IPS DF 4.7 (cell line): ENCODE results near the gene DNASE1.
"Not testable (repeated sequence)": the region's sequence is repeated elsewhere in the genome, so short reads cannot be mapped to it uniquely, and the experiment has no call there.

Source experiments
- DNase-seq: peaks from one replicate; pipeline ENCODE4 v3.0.0-alpha.2; 2013; ENCODE audit warnings: low spot score; ENCODE audit errors: extremely low read depth

The DNASE1 gene

GRCh38 chr16:3654249-3654991 is at the start of gene DNASE1:
DNASE1 (plus strand) TSS chr16:3654691; CDS start chr16:3655374, 683 bp downstream.
- peak; percentile 64 for DNase-seq

- DNase-seq: no peak
Observed at GRCh38 chr16:3606441-3606840, 48.0 kb upstream of the DNASE1 start.

GRCh38 chr16:3607161-3607560 is 47.3 kb upstream of the DNASE1 start:
- no peak for DNase-seq

GRCh38 chr16:3607634-3608033 is 46.9 kb upstream of the DNASE1 start:
- no peak for DNase-seq

GRCh38 chr16:3608069-3608468 is 46.4 kb upstream of the DNASE1 start:
- DNase-seq: no peak

GRCh38 chr16:3608976-3609375 is 45.5 kb upstream of the DNASE1 start:
- DNase-seq: not testable (repeated sequence)

GRCh38 chr16:3609895-3610697 is 44.4 kb upstream of the DNASE1 start:
- DNase-seq: no peak

- no peak for DNase-seq
Observed at GRCh38 chr16:3610698-3611145, 43.8 kb upstream of the DNASE1 start.

- DNase-seq: peak; percentile 44
Observed at GRCh38 chr16:3611146-3611975, 43.1 kb upstream of the DNASE1 start, which contains the start of gene SLX4. SLX4 (minus strand) TSS chr16:3611606; CDS start chr16:3608964, 2,642 bp downstream.

- DNase-seq: no peak
Observed at GRCh38 chr16:3612510-3613466, 41.7 kb upstream of the DNASE1 start.

GRCh38 chr16:3618769-3619141 is 35.7 kb upstream of the DNASE1 start:
- no peak for DNase-seq

GRCh38 chr16:3623642-3624041 is 30.8 kb upstream of the DNASE1 start:
- no peak for DNase-seq

GRCh38 chr16:3625331-3625730 is 29.2 kb upstream of the DNASE1 start:
- no peak for DNase-seq

GRCh38 chr16:3625911-3626732 is 28.4 kb upstream of the DNASE1 start:
- DNase-seq: no peak

GRCh38 chr16:3637371-3637923 is 17.0 kb upstream of the DNASE1 start:
- DNase-seq: no peak

- no peak for DNase-seq
Observed at GRCh38 chr16:3638916-3639644, 15.4 kb upstream of the DNASE1 start.

- DNase-seq: no peak
Observed at GRCh38 chr16:3640207-3640606, 14.3 kb upstream of the DNASE1 start.

GRCh38 chr16:3640632-3641501 is 13.6 kb upstream of the DNASE1 start:
- DNase-seq: no peak
